Dedifferentiated amniotic fluid mesenchymal stem cell (primary cell): Measurements from ENCODE around the gene MED1.
A peak's percentile ranks its signal among the peaks of the same experiment; 100 is the strongest.
"Not testable (repeated sequence)": the region's sequence is repeated elsewhere in the genome, so short reads cannot be mapped to it uniquely, and the experiment has no call there.

Experiments
- DNase-seq: peaks from one replicate; pipeline ENCODE4 v3.0.0-alpha.2; 2016; ENCODE audit errors: extremely low spot score

The MED1 gene

GRCh38 chr17:39416141-39416540, 34.9 kb downstream of the MED1 start:
- no peak for DNase-seq

GRCh38 chr17:39410279-39410678, 40.8 kb downstream of the MED1 start:
- no peak for DNase-seq

- DNase-seq = no peak
Measured at GRCh38 chr17:39408360-39408759, 42.7 kb downstream of the MED1 start.

- DNase-seq = no peak
Measured at GRCh38 chr17:39406951-39407350, 44.1 kb downstream of the MED1 start.

GRCh38 chr17:39405436-39405835, 45.6 kb downstream of the MED1 start:
- DNase-seq = no peak

GRCh38 chr17:39404542-39405378, 46.3 kb downstream of the MED1 start:
- peak; percentile 65 for DNase-seq

GRCh38 chr17:39402890-39403605, 48.0 kb downstream of the MED1 start:
- DNase-seq = no peak

GRCh38 chr17:39402244-39402889, 48.7 kb downstream of the MED1 start:
- DNase-seq = peak; percentile 93

- DNase-seq = peak; percentile 91
Measured at GRCh38 chr17:39401412-39402243, 49.4 kb downstream of the MED1 start, which contains the start of gene FBXL20. Gene FBXL20, minus strand, starts transcription at chr17:39401626. Its CDS starts 224 bp downstream, at chr17:39401402.

- no peak for DNase-seq
Measured at GRCh38 chr17:39400547-39401411, 50.3 kb downstream of the MED1 start.

- no peak for DNase-seq
Measured at GRCh38 chr17:39399791-39400190, 51.3 kb downstream of the MED1 start.

- DNase-seq = no peak
Measured at GRCh38 chr17:39393736-39394135, 57.3 kb downstream of the MED1 start.

GRCh38 chr17:39391448-39391847, 59.6 kb downstream of the MED1 start:
- no peak for DNase-seq

GRCh38 chr17:39385040-39385439, 66.0 kb downstream of the MED1 start:
- DNase-seq = no peak

GRCh38 chr17:39380144-39380543, 70.9 kb downstream of the MED1 start:
- no peak for DNase-seq

- no peak for DNase-seq
Measured at GRCh38 chr17:39376434-39376833, 74.6 kb downstream of the MED1 start.

- not testable (repeated sequence) for DNase-seq
Measured at GRCh38 chr17:39367805-39368204, 83.3 kb downstream of the MED1 start.

GRCh38 chr17:39365872-39366271, 85.2 kb downstream of the MED1 start:
- DNase-seq = no peak

GRCh38 chr17:39365242-39365641, 85.8 kb downstream of the MED1 start:
- DNase-seq = peak; percentile 75

- DNase-seq = no peak
Measured at GRCh38 chr17:39364236-39365025, 86.6 kb downstream of the MED1 start.
